Measurements from ENCODE around the gene JAK1. TPM values are rescaled to one million over a fixed set of nuclear protein-coding genes. Genes with fewer than 3 reads are reported as not detected.

Gene JAK1
- total and polyA plus RNA-seq, 2 donors (not counting 3 experiments of a cell fraction or from before 2014, with no cell fraction given) = 68.8 to 177 TPM

GRCh38 chr1:64984737-64985136, 18.4 kb upstream of the JAK1 start:
- intact Hi-C loops (cut with micrococcal nuclease) = no loop called here
- Histone ChIP-seq H3K36me3 (ENCODE audit: control insufficient read depth in 2 of 2, extremely low read depth in 1 of 2, insufficient read depth in 2 of 2, low read length in 2 of 2) (peaks cover 0 to 3% of the 10 kb centered on the region in 2 experiments), H3K4me3 (replicated peaks in 1 of 3; ENCODE audit: insufficient read depth in 1 of 3, low read depth in 1 of 3, low read length in 3 of 3) (no peak overlapping the region), H2AFZ (ENCODE audit: low read depth, low read length) (no peak overlapping the region), H3K27ac (ENCODE audit: insufficient read depth, low read depth, low read length) (no peak overlapping the region), H3K9me3 (replicated peaks; ENCODE audit: control insufficient read depth, insufficient read depth, low read length) (no peaks in the 10 kb centered on the region), H3K4me2 (ENCODE audit: insufficient read depth, low read length) (no peak overlapping the region), H4K20me1 (replicated peaks; ENCODE audit: control insufficient read depth, extremely low read depth, insufficient read depth, low read length) (no peaks in the 10 kb centered on the region), H3K79me2 (ENCODE audit: control insufficient read depth, insufficient read depth, low read length) (no peaks in the 10 kb centered on the region), H3K27me3 (ENCODE audit: control insufficient read depth in 2 of 2, insufficient read depth in 2 of 2, low read length in 2 of 2) (no peaks in the 10 kb centered on the region), H3K9me1 (replicated peaks; ENCODE audit: control insufficient read depth, extremely low read depth, insufficient read depth, low read length) (no peaks in the 10 kb centered on the region), H3K9ac (replicated peaks; ENCODE audit: extremely low read depth, insufficient read depth, low read length) (no peak overlapping the region), H3K4me1 (ENCODE audit: control insufficient read depth, extremely low read depth, insufficient read depth, low read length) (no peaks in the 10 kb centered on the region)
- DNase-seq (ENCODE audit: low read depth, low spot score) (no peak), FAIRE-seq (no peak)
- BruUV-seq (replicated peaks) = no TSS peak
- POLR2A ChIA-PET = no interaction called here
- TF ChIP-seq MYC (IDR thresholded peaks at IDR 0.05; ENCODE audit: low read depth, low read length) (no peak), FOS (IDR thresholded peaks at IDR 0.05; ENCODE audit: borderline replicate concordance, insufficient read depth, low read length) (no peak), GATA2 (IDR thresholded peaks at IDR 0.05; ENCODE audit: insufficient read depth, insufficient read length, low read depth, low read length) (no peak), MAX (IDR thresholded peaks at IDR 0.05; ENCODE audit: insufficient read depth, insufficient read length) (no peak), JUN (IDR thresholded peaks at IDR 0.05; ENCODE audit: borderline replicate concordance, insufficient read depth, insufficient read length, low read depth) (no peak), POLR2AphosphoS5 (IDR thresholded peaks at IDR 0.05; ENCODE audit: insufficient read depth, low read depth, low read length) (no peak), POLR2A (IDR thresholded peaks at IDR 0.05; ENCODE audit: low read depth, low read length) (no peak), EZH2 (IDR thresholded peaks at IDR 0.05; ENCODE audit: borderline replicate concordance, low read depth, low read length, severe bottlenecking) (no peak), CTCF (IDR thresholded peaks at IDR 0.05; ENCODE audit: extremely low read depth in 1 of 2, insufficient read depth in 1 of 2, low read depth in 1 of 2, low read length in 2 of 2) (no peak)
- dilution Hi-C loops (cut with MboI; ENCODE audit: extremely low pct_ligation_motif_present, low sequenced_read_pairs) = no loop called here
- CTCF ChIA-PET = interaction anchor here (1.3 kb wide), 1 partner anchor 10 kb away, joined by 3 read pairs; no protein-coding TSS in a partner anchor

Data from endothelial cell of umbilical vein (primary cell).